Cardiac muscle cell (in vitro differentiated cells and primary cell): Measurements from ENCODE around the gene ABCC4. TPM values are rescaled to one million over a fixed set of nuclear protein-coding genes. Genes with fewer than 3 reads are reported as not detected.

Experiments
- DNase-seq, 2 donors: peaks; one replicate each; pipeline versions ENCODE4 v3.0.0 to v3.0.0-alpha.2; 2010 to 2017; ENCODE audit warnings: low read depth in 1 of 2, low spot score in 1 of 2
- H3K27ac ChIP-seq: fragments of 200-600 bp; sonication (generic); 2 replicates; pipeline ENCODE4 v1.5.1; 2016
- H3K27me3 ChIP-seq: fragments of 200-600 bp; sonication (generic); 2 replicates; pipeline ENCODE4 v1.6.0; 2016; ENCODE audit warnings: control low read depth
- H3K36me3 ChIP-seq: fragments of 200-600 bp; sonication (generic); 2 replicates; pipeline ENCODE4 v1.5.1; 2016; ENCODE audit warnings: control low read depth
- H3K4me1 ChIP-seq: fragments of 200-600 bp; sonication (generic); 2 replicates; pipeline ENCODE4 v1.8.1; 2017; ENCODE audit warnings: low read depth, mild to moderate bottlenecking, mixed run types
- H3K4me3 ChIP-seq: fragments of 200-600 bp; sonication (generic); 2 replicates; pipeline ENCODE4 v1.5.1; 2016; ENCODE audit warnings: mild to moderate bottlenecking
- H3K9me3 ChIP-seq: fragments of 200-600 bp; sonication (generic); 2 replicates; pipeline ENCODE4 v1.5.1; 2017; ENCODE audit warnings: low read depth, mild to moderate bottlenecking, control low read depth
- CTCF ChIP-seq: IDR thresholded peaks from 2 replicates; pipeline ENCODE4 v1.5.1; 2012; ENCODE audit warnings: low read depth, mild to moderate bottlenecking, low read length
- polyA plus RNA-seq: library from polyadenylated mRNA; unstranded; fragments of >200 nt; fragmentation: Nextera tagmentation; extraction: Ambion mirVana; gene quantifications from 2 replicates; pipeline ENCODE4 v1.2.1, GENCODE V29; 2016
- total RNA-seq: library from RNA; depleted of rRNA; stranded (reverse); fragments of >200 nt; gene quantifications from 2 replicates; pipeline ENCODE4 v1.2.3, GENCODE V29; 2016

Gene ABCC4
- total and polyA plus RNA-seq, 2 experiments from 2014 or later: 1.6 to 5.0 TPM

GRCh38 chr13:95002126-95002525 is 299.1 kb downstream of the ABCC4 start:
- Histone ChIP-seq H3K4me3 (no peak overlapping the region), H3K9me3 (no peaks in the 10 kb centered on the region), H3K4me1 (no peaks in the 10 kb centered on the region), H3K27ac (no peak overlapping the region), H3K27me3 (peaks cover 45% of the 10 kb centered on the region), H3K36me3 (no peaks in the 10 kb centered on the region)
- no peak for DNase-seq
- TF ChIP-seq CTCF: no peak

GRCh38 chr13:94999871-95000270 is 301.4 kb downstream of the ABCC4 start:
- Histone ChIP-seq H3K4me3 (no peak overlapping the region), H3K36me3 (no peaks in the 10 kb centered on the region), H3K4me1 (no peaks in the 10 kb centered on the region), H3K9me3 (no peaks in the 10 kb centered on the region), H3K27me3 (peaks cover 37% of the 10 kb centered on the region), H3K27ac (no peak overlapping the region)
- no peak for DNase-seq
- no peak for TF ChIP-seq CTCF

- no peak overlapping the region for H3K27ac ChIP-seq
- DNase-seq: peak in 1 of 2 donors; percentile 37
- no peak for TF ChIP-seq CTCF
- no peaks in the 10 kb centered on the region for H3K4me1 ChIP-seq
- no peaks in the 10 kb centered on the region for H3K9me3 ChIP-seq
- no peaks in the 10 kb centered on the region for H3K36me3 ChIP-seq
- H3K27me3 ChIP-seq: peaks cover 13% of the 10 kb centered on the region
- no peak overlapping the region for H3K4me3 ChIP-seq
These were observed 304.1 kb downstream of the ABCC4 start for GRCh38 chr13:94997126-94997525.

- H3K27ac ChIP-seq: no peak overlapping the region
- no peak for TF ChIP-seq CTCF
- H3K9me3 ChIP-seq: no peaks in the 10 kb centered on the region
- H3K4me1 ChIP-seq: no peaks in the 10 kb centered on the region
- peaks cover 6% of the 10 kb centered on the region for H3K27me3 ChIP-seq
- no peak for DNase-seq
- no peaks in the 10 kb centered on the region for H3K36me3 ChIP-seq
- H3K4me3 ChIP-seq: no peak overlapping the region
These were observed 304.8 kb downstream of the ABCC4 start for GRCh38 chr13:94996445-94996844.

GRCh38 chr13:94994506-94994905 is 306.7 kb downstream of the ABCC4 start:
- Histone ChIP-seq H3K27me3 (no peaks in the 10 kb centered on the region), H3K9me3 (no peaks in the 10 kb centered on the region), H3K4me1 (no peaks in the 10 kb centered on the region), H3K27ac (no peak overlapping the region), H3K36me3 (no peaks in the 10 kb centered on the region), H3K4me3 (no peak overlapping the region)
- no peak for DNase-seq
- no peak for TF ChIP-seq CTCF

GRCh38 chr13:94993616-94994015 is 307.6 kb downstream of the ABCC4 start:
- Histone ChIP-seq H3K4me1 (no peaks in the 10 kb centered on the region), H3K27me3 (no peaks in the 10 kb centered on the region), H3K36me3 (no peaks in the 10 kb centered on the region), H3K9me3 (no peaks in the 10 kb centered on the region), H3K4me3 (no peak overlapping the region), H3K27ac (no peak overlapping the region)
- peak in 1 of 2 donors; percentile 81 for DNase-seq
- TF ChIP-seq CTCF: no peak
